Urinary bladder (tissue), 4 donors: Measurements from ENCODE around the gene MYDGF. TPM values are rescaled to one million over a fixed set of nuclear protein-coding genes. Genes with fewer than 3 reads are reported as not detected.

Source experiments
- DNase-seq: peaks from one replicate; pipeline ENCODE4 v3.0.0-alpha.2; 2015; ENCODE audit errors: extremely low spot score
- H3K27ac ChIP-seq: one replicate; pipeline ENCODE4 v1.5.1; 2013; ENCODE audit warnings: low read depth, mild to moderate bottlenecking, moderate library complexity
- H3K36me3 ChIP-seq: one replicate; pipeline ENCODE4 v1.6.1; 2013; ENCODE audit warnings: mild to moderate bottlenecking, moderate library complexity; ENCODE audit not compliant: insufficient read depth
- H3K4me1 ChIP-seq: one replicate; pipeline ENCODE4 v1.6.1; 2013; ENCODE audit warnings: mild to moderate bottlenecking, moderate library complexity; ENCODE audit not compliant: insufficient read depth
- H3K4me3 ChIP-seq: one replicate; pipeline ENCODE4 v1.5.1; 2013; ENCODE audit warnings: low read depth, low read length
- WGBS: extraction: QIAGEN DNeasy Blood & Tissue Kit; methylation state at CpG from one replicate; pipeline ENCODE4 v1.1.7; 2013; 5-methylcytosine and 5-hydroxymethylcytosine counted together
- polyA plus RNA-seq: library from polyadenylated mRNA; stranded (reverse); fragments of 200-250 nt; gene quantifications from one replicate; pipeline ENCODE4 v1.2.3, GENCODE V29; 2013
- total RNA-seq: library from RNA; depleted of rRNA; stranded (reverse); fragments of >200 nt; gene quantifications from one replicate; pipeline ENCODE4 v1.2.3, GENCODE V29; 2014
- donor health status: healthy with polysubstance abuse.
- donor health status: healthy.

The MYDGF gene
- total and polyA plus RNA-seq, 2 donors = 49.3 to 104 TPM

- H3K4me1 ChIP-seq = no peaks in the 10 kb centered on the region
- H3K4me3 ChIP-seq = no peak overlapping the region
- 74% methylated on average over 8 of the region's 8 CpGs for WGBS
- H3K27ac ChIP-seq = no peak overlapping the region
- no peak for DNase-seq
- H3K36me3 ChIP-seq = peaks cover 5% of the 10 kb centered on the region
These were observed 14.0 kb downstream of the MYDGF start for GRCh38 chr19:4656102-4656501.

GRCh38 chr19:4654437-4655361 lies 15.4 kb downstream of the MYDGF start:
- DNase-seq = no peak
- no peak overlapping the region for H3K27ac ChIP-seq
- 89% methylated on average over 27 of the region's 27 CpGs for WGBS
- H3K4me1 ChIP-seq = no peaks in the 10 kb centered on the region
- peaks cover 4% of the 10 kb centered on the region for H3K36me3 ChIP-seq
- no peak overlapping the region for H3K4me3 ChIP-seq

DNA sequence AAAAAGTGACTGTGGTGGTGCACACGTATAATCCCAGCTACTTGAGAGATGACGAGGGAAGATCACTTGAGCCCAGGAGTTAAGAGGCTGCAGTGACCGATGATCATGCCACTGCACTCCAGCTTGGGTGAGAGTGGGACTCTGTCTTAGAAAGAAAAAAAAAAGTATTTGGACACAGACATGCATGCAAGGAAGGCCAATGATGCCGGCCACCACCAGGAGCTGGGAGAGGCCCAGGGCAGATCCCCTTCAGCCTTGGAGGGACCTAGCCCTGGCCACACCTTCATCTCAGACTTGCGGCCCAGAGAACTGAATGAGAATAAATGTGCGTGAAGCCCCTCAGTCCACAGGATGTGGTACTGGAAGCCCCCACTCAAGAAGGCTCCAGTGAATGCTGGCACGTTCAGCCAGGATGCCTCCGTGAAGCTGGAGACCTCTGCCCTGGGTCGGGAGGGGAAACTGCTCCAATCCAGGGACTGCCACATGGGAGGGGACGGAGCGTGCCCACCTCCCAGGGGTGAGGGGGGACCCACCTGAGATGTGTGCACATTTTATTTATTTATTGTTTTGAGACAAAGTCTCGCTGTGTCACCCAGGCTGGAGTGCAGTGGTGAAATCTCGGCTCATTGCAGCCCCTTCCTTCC lies 16.2 kb downstream of the MYDGF start:
- Histone ChIP-seq H3K4me3 (no peak overlapping the region), H3K27ac (no peak overlapping the region), H3K36me3 (peaks cover 3% of the 10 kb centered on the region), H3K4me1 (no peaks in the 10 kb centered on the region)
- no peak for DNase-seq
- WGBS = 82% methylated on average over 13 of the region's 13 CpGs

DNA sequence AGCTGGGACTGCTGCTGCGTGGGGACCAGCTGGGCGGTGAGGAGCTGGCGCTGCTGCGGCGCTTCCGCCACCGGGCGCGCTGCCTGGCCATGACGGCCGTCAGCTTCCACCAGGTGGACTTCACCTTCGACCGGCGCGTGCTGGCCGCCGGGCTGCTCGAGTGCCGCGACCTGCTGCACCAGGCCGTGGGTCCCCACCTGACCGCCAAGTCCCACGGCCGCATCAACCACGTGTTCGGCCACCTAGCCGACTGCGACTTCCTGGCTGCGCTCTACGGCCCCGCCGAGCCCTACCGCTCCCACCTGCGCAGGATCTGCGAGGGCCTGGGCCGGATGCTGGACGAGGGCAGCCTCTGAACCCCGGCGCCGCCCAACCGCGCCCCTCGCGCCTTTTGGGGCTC lies 18.1 kb downstream of the MYDGF start:
- H3K27ac ChIP-seq = no peak overlapping the region
- WGBS = 97% methylated on average over 44 of the region's 44 CpGs

DNA sequence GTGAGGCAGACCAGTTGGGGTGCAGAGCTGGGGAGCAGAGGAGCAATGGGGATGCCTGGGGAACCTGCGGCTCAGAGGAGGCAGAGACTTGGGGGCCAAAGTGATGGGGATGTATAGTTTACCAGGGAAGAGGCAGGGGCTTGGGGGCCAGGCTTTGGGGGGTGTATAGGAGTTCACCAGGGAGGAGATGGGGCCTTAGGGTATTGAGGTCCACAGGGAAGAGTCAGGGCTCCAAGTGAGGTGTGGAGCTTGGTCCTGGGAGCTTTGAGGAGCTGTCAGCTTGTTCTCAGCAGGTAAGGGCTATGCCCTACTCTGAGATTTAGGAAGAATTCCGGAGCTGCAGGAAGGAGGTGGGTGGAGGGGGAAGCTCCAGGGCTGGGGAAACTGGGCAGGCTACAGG lies 20.0 kb downstream of the MYDGF start:
- Histone ChIP-seq H3K27ac (no peak overlapping the region), H3K4me1 (no peaks in the 10 kb centered on the region), H3K36me3 (no peaks in the 10 kb centered on the region), H3K4me3 (no peak overlapping the region)
- WGBS = 86% methylated on average over 2 of the region's 2 CpGs
- no peak for DNase-seq

More for the DNA sequence above, 18.1 kb downstream of the MYDGF start:
- DNase-seq = no peak
- no peak overlapping the region for H3K4me3 ChIP-seq
- H3K4me1 ChIP-seq = no peaks in the 10 kb centered on the region
- peaks cover 1% of the 10 kb centered on the region for H3K36me3 ChIP-seq

- no peaks in the 10 kb centered on the region for H3K4me1 ChIP-seq
- no peak overlapping the region for H3K27ac ChIP-seq
- 86% methylated on average over 19 of the region's 19 CpGs for WGBS
- no peak for DNase-seq
- H3K4me3 ChIP-seq = no peak overlapping the region
- H3K36me3 ChIP-seq = no peaks in the 10 kb centered on the region
These were observed 20.6 kb downstream of the MYDGF start for GRCh38 chr19:4649392-4650047.

GRCh38 chr19:4647676-4648644 lies 22.2 kb downstream of the MYDGF start:
- no peak for DNase-seq
- Histone ChIP-seq H3K36me3 (no peaks in the 10 kb centered on the region), H3K27ac (no peak overlapping the region), H3K4me3 (no peak overlapping the region), H3K4me1 (no peaks in the 10 kb centered on the region)
- 60% methylated on average over 20 of the region's 20 CpGs for WGBS

DNA sequence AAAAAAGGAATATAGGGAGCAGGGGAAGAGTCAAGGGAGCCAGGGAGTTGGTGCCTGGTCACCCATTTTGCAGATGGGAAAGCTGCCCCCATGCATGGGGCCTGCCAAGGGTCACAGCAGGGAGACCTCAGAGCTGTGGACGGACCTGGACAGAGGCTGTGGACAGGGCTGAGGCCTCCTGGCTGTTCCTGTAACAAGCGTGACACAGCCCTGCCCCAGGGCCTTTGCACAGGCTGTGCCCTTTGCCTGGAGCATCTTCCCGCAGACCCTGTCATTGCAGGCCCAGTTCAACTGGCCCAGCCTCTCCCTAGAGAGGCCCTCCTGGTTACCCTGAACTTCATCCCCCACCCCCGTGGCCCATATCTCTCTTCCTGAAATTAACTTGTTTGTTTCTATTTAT lies 24.4 kb downstream of the MYDGF start:
- Histone ChIP-seq H3K4me1 (no peaks in the 10 kb centered on the region), H3K36me3 (no peaks in the 10 kb centered on the region), H3K27ac (no peak overlapping the region)

GRCh38 chr19:4642625-4643024 lies 27.5 kb downstream of the MYDGF start:
- H3K4me3 ChIP-seq = no peak overlapping the region
- H3K4me1 ChIP-seq = no peaks in the 10 kb centered on the region
- H3K36me3 ChIP-seq = no peaks in the 10 kb centered on the region
- H3K27ac ChIP-seq = no peak overlapping the region
- DNase-seq = no peak
- WGBS = 88% methylated on average over 6 of the region's 6 CpGs

More for the DNA sequence above, 24.4 kb downstream of the MYDGF start:
- 92% methylated on average over 4 of the region's 4 CpGs for WGBS
- no peak for DNase-seq
- no peak overlapping the region for H3K4me3 ChIP-seq

DNA sequence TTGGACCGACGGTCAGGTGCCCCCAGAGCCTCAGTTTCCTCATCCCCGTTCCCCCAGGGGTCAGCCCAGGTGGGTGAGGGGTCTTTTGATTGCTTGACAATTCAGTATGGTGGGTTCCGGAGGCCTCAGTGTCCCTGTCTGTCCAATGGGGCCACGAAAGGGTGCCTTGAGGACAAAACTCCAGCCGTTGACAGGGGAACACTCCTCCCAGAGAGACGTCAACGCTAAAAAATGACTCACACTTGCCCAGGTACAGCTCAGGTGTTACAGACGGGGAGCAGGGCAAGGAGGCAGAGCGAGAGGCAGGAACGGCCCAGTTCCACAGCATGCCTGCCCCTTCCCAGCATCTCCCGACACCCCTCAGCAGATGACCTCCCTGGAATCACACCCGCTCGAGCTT lies 29.0 kb downstream of the MYDGF start:
- 89% methylated on average over 14 of the region's 14 CpGs for WGBS
- no peaks in the 10 kb centered on the region for H3K4me1 ChIP-seq
- H3K36me3 ChIP-seq = no peaks in the 10 kb centered on the region
- no peak overlapping the region for H3K27ac ChIP-seq
- DNase-seq = no peak
- H3K4me3 ChIP-seq = no peak overlapping the region

DNA sequence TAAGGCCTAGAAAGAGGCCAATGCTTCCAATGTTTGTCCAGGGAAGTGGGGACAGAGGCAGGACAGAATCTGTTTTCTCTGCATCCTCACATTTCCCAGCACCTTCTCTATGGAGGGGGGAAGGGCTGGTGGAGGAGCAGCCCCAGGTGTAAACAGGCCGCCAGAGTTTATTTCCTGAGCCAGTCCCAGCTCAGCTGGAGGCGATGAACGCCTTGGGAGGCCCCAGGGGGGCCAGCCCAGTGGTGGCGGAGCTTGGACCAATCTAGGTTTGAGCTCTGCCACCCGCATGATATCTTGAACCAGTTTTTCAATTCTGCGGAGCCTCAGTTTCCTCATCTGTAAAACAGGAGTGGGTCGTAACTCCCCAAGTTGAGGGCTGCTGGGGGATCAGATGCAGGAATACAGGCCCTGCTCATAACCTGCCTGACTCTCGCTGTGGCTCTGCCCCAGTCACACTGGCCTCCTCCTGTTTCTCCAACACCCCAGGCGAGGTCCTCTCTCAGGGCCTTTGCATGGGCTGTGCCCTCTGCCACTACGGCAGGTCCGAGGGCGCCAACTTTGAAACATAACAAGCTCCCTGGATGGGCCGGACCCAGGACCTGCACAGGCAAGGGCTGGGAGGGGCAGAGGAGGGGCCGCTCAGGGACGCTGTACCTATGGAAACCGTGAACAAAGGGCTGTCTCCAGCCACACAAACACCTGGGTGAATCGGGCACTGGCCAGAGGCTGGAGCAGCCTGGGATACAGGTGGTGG lies 29.7 kb downstream of the MYDGF start:
- WGBS = 74% methylated on average over 17 of the region's 17 CpGs
- no peaks in the 10 kb centered on the region for H3K4me1 ChIP-seq
- no peak for DNase-seq
- H3K27ac ChIP-seq = no peak overlapping the region
- peak overlapping the region; percentile 58 for H3K4me3 ChIP-seq
- H3K36me3 ChIP-seq = no peaks in the 10 kb centered on the region

DNA sequence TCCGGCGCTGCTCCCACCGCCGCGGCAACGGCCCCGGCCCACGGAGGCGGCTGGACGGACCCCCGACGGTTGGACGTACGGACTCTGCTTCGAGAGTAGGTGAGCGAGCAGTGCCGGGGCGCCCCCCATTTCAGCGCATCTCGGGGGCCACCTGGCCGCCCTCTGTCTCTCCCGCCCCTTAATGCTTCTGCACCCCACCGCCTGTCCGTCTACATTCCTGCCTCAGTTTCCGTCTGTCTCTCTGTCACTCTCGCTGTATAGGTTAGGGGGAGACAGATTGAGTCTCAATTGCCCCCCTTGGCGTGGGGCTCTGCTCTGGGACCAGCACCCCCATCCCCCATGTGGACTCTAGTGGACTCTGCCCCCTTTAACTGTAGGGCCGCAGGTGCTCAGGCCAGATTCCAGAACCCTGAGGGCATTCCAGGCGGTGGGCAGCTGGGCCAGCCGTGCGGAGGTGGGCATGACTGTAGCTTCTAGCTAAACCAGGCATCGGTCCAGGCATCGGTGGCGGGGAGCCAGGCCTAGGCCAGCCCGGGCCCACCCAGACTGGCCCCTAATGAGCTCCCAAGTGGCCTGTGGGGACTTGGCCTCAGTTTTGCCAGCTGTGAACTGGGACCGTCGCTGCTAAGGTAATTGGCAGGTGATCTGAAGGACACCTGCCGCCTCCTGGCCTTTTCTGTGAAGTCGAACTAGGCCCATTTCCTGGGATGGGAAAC lies 30.5 kb downstream of the MYDGF start:
- DNase-seq = no peak
- Histone ChIP-seq H3K36me3 (no peaks in the 10 kb centered on the region), H3K27ac (no peak overlapping the region), H3K4me1 (no peaks in the 10 kb centered on the region), H3K4me3 (peak overlapping the region; percentile 58)
- 12% methylated on average over 38 of the region's 39 CpGs for WGBS
